Hematopoietic multipotent progenitor cell treated with erythropoietin and hydrocortisone succinate and interleukin-3 and kit ligand, for 15 days (in vitro differentiated cells): ENCODE measurements around the gene TFF2.
A peak's percentile ranks its signal among the peaks of the same experiment; 100 is the strongest.

Source experiments
- DNase-seq: peaks from one replicate; pipeline ENCODE4 v3.0.0-alpha.2; 2015; ENCODE audit warnings: low spot score

Gene TFF2

DNA sequence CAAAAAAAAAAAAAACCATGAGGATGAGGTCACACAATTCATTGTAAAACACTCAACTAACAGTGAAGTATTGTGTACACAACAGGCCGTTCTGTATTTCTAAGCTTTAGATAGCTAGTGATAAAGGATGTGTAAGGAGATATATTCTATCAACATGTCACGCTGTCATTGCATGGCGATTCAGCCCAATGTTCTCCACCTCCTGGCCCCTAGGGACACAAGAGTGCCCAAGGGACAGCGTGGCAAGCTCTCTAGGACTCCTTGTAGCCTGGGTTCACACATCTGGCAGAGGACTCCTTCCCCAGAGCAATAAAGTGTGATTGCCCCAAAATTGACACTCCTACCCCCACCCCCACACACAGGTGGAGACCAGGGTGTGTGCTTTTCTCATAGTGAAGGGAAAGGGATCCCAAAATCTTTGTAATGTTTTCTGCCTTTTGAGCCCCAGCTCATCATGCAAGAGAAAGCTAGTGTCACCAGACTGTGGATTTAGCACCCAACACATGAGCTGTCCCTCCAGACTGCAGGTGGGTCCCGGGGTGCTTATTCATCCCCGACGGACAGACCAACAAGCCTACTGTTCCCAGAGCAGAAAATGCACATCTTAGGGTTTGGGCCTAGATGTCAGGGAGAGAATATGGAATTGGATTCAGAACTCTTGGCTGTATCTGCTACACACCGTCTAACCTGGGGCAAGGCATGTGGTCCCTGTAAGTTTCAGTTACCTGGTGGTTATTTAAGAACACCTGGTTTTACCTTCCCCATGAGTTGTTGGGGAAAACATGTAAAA lies 33.6 kb upstream of the TFF2 start:
- no peak for DNase-seq

DNA sequence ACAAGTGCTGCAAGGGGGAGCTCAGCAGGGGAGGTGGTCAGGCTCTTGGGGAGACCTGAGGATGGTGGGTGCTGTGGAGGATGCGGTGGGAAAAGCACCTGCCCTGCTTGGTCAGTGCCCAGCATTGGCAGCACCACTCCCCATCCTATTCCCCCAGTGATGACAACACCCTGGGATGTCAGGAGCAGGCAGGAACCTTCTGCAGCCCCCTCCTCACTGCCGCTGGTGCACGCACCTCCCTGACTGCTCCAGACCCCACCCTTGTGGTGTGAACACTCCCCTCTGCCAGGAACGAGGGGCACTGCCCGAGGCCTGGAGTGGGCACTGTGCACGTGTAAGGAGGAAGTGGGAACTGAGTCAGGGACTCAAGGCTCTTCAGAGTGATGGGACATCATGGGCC lies 32.5 kb upstream of the TFF2 start:
- no peak for DNase-seq

DNA sequence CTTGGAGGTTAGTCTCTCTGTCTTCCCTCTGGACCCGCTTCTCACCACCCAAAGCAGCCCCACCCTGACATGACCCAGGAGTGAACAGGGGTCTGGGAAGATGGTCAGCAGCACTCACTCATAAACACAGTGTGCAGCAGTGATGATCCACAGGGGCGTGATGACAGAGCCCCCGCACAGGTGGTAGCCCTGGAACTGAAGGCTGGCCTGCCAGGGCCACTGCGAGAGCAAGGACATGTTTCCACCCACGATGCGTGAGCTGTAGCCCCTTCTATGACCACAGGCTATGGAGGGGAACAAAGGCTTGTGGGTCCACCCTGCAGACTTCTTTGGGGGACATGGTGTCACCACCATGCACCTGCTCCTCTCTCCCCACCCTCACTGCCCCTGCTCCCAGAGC lies 32.1 kb upstream of the TFF2 start:
- DNase-seq, result no peak

DNA sequence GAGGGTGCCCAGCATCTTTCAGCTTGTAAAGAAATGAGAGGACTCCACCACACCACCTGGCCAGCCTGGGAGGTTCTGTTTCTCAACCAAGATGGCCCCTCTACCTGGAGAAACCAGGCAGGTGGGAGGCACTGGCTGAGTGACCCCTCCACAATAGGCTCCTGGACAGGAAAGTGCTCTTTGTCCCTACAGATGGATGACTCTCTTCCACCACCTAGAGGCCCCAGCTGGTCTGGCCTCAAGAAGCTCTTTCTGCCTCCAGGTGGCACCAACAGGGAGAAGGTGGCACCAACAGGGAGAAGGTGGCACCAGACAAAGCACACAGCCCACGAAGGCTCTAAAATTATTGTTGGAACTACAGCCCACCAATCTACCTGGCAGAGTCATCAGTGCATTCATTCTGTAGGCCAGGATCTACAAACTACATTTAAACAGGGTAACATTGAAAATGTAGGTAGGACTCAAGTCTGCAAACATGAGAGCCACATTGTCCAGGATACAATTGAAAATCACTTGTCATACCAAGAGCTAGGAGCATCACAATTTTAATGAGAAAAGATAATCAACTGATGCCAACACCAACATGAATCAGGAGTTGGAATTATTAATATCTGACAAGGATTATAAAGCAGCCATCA lies 30.7 kb upstream of the TFF2 start:
- DNase-seq, result peak; percentile 12

DNA sequence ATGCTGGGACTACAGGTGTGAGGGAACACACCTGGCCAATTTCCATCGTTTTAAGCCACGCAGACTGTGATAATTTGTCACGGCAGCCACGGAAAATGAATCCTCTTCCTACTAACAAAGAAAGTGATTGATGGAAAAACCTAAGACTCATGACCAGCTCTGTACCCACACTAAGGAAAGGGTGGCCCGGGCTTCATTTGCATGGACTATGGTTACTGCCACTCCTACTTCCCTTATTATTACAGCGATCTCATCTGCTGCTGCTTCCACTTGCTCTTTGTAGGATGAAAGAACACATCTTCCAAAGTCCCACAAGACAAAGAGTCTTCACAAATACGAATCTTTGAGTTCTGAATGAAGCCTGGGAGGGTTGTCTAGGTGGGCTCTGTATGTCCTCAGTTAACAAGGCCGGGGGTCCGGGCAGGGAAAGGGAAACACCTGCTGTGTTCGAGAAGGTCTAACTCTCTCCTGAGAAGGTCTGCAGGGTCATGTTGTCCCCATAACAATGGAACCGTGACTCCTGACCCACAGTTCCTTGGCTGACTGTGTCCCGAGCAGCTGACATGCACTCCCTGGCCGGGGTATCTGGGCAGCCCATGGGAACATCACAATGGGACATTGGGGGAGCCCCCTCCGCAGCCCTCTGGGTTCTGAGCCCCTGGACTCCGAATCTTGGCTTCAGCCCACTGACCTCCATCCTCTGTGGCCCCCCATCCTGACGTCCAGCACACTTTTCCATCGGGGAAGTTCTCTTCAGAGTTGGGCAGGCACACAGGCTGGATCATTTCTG lies 28.8 kb upstream of the TFF2 start:
- no peak for DNase-seq

DNA sequence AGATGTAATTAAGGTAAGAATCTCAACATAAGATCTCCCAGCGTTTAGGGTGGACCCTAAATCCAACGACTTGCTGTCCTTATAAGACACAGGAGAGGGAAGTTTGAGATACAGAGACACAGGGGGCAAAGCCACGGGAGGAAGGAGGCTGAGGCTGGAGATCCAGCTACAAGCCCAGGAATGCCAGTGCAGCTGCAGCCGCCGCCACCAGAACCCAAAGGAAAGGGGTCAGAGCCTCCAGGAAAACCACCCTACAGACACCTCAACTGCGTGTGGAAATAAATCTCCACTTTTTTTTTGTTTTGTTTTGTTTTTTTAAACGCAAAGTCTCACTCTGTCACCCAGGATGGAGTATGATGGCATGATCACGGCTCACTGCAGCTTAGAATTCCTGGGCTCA lies 27.6 kb upstream of the TFF2 start:
- no peak for DNase-seq

DNA sequence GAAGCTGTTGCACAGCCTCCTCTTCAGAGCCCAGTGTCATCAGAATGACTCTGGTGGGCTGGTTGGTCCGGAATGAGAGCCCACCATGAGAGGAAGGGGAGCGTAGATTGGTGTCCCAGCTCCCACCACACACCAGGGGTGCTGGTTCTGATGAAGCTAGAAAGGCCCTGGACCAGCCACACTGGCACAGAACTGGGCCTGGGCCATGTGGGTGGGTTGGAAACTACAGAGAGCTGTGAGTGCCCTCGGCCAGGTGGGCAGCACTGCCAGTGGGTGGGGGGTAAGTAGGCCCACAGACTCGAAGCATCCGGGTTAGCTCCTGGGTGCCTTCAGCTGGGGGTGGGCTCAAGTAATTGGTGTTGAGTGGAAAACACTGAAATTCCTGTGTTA lies 27.2 kb upstream of the TFF2 start:
- DNase-seq, result no peak

DNA sequence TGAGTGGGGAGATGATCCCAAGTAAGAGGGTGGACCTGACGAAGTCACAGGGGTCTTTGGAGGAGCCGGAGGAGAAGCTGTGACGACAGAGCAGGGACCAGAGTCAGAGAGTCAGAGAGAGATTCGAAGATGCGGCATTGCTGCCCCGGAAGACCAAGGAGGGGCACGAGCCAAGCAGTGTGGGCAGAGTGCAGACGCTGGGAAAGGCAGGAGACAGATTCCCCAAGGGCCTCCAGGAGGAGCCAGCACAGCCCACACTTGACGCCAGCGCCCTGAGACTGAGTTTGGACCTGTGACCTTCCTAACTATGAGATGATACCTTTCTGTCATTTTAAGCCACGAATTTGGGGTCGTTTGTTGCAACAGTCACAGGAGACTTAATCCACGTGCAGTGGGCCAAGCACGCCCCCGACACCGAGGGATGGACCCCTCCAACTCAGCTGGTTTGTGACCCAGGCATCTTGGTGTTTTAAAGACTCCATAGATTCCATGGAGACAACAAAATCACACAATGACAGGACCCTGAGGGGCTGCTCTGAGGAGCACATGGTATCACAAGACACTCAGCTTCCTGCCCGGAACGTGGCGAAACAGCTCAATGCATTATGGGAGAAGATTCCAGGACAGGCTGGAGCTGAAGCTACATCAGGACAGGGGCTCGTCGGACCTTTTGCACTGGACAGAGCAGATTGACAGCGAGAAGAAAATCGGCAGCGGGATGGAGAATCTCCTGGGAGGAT lies 26.6 kb upstream of the TFF2 start:
- no peak for DNase-seq

DNA sequence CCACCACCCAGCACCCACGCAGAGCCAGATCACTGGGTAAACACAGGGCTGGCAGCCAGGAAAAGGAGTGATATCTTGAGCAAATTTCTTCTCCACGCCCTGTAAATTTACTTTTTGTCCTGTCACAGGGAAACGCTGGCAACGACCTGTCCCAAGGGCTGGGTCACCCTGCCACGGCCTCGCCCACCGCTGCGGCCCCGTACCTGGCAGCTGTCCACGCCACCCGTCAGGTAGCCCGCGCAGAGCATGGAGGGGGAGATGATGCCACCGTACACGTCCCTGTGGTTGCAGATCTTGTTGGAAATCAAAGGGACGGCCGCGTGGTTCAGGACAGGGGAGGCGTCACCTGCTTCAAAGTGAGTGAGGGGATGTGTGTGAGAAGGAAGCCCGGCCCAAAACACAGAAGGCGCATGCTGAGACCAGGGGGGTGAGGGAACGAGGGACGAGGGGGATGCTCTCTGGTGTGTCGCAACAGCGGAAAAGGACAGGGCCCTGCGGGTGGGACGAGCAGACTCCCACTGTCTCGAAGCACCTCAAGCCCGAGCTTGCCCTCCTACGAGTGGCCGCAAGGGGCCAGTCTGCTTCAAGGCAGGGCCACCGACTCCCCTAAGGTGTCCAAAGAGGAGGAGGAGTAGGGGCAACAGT lies 25.7 kb upstream of the TFF2 start:
- DNase-seq, result no peak

DNA sequence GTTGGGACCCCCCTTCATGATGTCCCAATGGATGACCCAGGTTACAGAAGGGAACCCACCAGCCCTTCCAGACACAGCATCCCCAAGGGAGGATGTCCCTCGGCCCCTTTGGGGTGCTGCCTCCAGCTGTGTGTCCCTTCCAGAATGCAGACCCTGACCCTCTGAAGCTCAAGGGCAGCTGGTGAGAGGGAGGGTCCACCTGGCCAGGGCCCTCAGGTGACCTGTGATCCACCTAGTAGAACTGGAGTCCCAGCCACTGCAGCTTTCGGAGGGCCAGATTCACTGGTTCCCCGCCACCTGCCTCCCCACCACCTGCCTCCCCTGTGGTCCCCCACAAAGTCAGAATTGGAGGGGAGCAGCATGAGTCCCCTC lies 25.2 kb upstream of the TFF2 start:
- DNase-seq, result no peak

DNA sequence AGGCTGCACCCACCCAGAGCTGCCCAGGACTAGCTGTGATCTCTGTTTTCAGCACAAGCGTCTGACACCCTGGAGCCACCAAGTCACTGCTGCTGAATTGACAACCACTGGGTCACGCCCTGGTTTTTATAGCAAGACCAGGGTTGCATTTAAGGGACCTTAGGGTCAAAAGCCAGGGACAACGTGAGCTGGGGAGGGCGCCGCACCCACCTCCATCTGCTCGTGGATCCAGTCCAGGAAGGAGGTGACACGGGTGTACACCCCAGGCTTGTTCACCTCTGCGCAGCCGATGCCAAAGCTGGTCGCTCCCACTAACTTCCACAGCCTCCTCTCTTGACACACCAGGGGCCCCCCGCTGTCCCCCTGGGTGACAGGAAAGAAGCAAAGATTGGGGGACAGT lies 24.7 kb upstream of the TFF2 start:
- no peak for DNase-seq

DNA sequence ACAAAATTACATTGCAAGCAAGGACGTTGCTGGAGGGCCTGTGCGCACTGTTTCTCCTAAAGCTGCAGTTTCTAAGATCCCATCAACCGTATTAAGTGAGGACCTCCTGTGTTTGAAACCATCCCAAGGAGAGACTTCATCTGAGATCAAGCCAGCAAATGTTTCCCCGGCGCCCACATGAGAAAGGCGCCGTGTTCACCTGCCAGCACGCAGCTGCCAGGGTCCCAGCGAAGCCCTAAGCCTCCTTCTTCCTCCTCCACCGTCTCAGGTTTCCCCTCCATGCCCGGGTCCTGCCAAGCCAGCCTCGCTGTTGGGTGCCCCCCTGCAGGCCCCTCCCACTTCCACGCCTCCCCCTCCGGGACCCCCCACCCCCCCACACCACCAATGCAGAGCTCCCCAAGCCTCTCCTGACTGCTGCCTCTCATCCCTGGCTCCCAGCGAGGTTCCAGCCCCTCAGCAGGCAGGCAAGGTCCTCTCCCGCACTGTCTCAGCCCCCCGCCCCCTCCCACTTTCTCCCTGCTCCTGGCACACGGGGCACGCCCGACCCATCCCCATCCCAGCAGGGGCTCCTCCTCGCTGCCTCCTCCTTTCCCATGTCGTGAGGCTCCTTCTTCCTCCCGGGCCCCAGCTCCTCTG lies 24.2 kb upstream of the TFF2 start:
- no peak for DNase-seq

DNA sequence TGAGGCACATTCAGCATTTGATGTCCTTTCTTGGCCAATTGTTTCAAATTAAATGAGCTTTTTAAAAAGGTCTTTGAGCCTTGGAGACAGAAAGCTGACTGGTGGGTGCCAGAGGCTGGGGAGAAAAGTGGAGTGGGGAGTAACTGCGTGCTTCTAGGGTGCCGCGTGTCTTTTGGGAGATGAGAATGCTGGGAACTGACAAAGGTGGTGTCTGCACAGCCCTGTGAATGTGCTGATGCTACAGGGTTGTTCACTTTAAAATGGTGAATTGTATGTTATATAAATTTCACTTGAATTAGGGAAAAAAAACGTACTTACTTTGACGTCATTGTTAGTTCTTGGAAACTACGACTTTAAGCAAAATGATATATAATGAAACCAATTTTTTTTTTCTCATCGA lies 23.7 kb upstream of the TFF2 start:
- no peak for DNase-seq

DNA sequence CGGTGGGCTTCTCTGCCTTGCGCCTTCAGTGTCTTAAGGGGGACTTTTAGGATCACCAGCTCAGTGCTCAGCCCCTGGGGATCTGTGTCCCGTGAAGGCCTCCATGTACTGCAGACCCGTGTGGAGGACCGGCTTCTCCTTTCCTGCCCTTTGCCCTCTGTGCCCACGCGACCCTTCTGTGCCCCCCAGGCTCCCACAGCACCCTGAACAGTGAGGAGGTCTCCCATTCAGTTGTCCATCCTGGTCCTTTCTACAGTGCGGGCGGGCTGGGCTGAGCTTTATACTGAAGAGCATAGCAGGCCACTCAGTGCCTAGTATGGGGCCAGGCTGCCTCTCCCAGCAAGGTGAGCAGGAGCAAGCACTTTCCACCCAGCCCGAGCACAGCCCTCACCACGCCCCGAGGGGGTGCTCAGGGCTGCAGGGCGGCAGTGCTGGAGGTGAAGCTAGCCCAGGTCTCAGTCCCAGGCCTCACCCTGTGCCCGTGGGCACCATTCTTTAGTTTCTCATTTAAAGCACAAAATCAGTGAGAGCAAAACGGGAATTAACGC lies 23.2 kb upstream of the TFF2 start:
- no peak for DNase-seq

DNA sequence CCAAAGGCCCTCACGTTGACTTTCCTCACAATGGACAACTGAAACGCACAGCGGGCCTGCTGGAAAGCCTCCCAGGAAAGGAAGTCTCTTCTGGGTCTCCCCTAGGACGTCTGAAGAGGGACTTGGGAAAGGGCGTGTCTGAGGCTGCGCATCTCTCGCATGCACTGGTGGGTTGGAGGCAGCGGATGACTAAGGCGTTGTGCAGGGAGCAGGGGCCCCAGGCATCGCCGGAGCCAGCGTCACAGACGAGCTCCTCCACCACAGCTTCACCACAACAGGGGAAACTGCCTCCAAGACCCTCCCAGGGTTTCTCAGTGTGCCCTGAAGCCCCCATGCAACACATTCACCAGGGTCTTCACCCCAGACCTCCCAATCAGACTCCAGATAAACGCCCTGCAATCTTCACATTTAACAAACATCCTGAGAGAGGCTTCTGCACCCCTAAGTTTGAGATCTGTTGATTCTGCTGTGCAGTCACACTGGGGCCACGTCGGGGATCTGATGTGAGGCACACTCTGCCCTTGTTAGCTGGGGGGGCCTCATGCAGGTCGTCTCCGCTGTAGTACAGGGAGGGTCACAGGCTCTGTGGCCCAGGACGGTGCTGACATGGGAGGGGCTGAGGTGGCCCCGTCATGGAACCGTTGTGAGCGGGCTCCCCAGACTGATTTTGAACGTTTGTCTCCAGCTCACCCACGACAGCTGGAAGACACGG lies 22.6 kb upstream of the TFF2 start:
- DNase-seq, result no peak

DNA sequence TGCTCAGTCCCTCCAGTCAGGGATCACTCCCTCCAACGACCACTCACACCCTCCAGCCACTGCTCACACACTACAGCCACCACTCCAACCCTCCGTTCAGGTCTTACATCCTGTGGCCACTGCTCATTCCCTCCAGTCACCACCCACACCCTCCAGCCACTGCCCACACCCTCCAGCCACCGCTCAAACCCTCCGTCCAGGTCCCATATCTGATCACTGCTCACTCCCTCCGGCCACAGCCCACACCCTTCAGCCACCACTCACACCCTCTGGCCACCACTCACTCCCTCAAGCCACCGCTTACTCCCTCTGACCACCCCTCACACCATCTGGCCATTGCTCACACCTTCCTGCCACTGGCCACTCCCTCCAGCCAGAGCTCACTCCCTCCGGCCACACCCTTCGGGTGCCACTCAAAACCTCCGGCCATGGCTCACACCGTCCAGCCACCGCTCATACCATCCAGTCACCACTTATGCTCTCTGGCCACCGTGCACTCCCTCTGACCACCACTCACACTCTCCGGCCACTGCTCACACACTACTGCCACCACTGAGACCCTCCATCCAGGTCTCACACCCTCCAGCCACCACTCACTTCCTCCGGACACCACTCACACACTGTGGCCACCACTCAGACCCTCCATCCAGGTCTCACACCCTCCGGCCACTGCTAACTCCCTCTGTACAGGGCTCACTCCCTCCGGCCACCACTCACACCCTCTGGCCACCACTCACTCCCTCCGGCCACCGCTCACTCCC lies 20.3 kb upstream of the TFF2 start:
- DNase-seq, result no peak

DNA sequence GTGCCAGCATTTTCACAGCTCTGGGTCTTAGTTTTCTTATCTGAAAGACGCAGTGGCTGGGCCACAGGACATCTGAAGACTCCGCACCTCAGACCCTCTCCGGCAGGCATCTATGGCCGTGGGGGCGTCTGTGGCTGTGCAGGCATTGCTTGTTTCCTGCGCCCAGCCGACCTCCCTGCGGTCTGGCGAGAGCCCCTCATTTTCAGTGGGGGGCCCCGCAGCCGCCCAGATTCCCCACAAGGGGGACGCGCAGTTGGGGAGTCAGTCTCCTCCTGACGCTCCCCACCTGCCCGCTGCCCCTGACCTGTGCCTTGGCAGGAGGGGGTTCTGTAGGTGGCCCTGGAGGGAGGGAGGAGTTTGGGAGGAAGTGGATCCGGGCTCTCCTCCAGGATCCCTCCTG lies 19.0 kb upstream of the TFF2 start:
- DNase-seq, result no peak

DNA sequence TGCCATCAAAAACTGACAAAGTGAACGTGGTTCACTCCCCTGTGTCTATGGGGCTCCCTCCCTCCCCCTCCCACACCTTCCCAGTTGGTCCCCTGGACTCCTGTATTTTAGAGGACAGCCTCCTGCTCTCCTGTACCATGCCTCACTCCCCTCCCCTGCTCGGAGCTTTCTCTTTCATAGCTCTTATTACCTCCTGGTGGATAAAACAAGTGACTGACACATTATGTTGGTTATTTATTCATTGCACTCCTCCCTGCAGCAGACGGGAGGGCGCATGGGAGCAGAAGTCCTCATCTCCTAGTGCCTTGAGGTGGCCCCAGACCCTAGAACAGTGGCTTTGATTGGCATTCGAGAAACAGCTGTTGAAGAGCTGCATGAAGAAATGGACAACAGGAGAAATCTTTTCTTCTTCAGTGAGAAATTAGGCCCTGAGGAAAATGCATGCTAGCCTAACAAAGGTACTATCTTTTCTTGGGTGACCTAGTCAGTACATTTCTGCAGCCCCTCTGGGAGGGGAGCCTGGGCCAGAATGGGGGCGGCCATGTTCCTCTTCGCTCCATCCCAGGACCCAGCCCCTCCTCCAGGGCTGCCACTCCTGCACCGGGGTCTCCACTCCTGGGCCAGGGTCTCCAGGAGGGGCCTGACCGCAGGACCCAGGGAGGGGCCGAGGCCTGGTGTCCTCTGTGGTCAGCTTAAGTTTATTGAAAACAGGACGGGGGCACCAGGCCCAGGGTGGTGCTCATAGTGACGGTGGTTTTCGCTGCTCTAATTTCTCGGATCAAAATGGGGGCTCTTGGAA lies 16.8 kb upstream of the TFF2 start:
- no peak for DNase-seq
